Liver (tissue), 9 donors: ENCODE data around the gene RPH3AL. TPM values are rescaled to one million over a fixed set of nuclear protein-coding genes. Genes with fewer than 3 reads are reported as not detected.
"Not testable (repeated sequence)": the region's sequence is repeated elsewhere in the genome, so short reads cannot be mapped to it uniquely, and the experiment has no call there.

Experiments
- DNase-seq: peaks from one replicate; pipeline ENCODE4 v3.0.0-alpha.2; 2017; ENCODE audit warnings: low spot score
- H3K27ac ChIP-seq, 2 donors: one replicate each; pipeline ENCODE4 v1.7.0; 2013; ENCODE audit warnings: inconsistent platforms in 2 of 2, low read length in 2 of 2, control low read depth in 1 of 2, low read depth in 1 of 2, mild to moderate bottlenecking in 1 of 2
- H3K27me3 ChIP-seq, 4 donors: one replicate each; pipeline versions ENCODE4 v1.6.1 to v1.7.0; 2013; ENCODE audit warnings: low read length in 3 of 4, inconsistent platforms in 1 of 4, mild to moderate bottlenecking in 1 of 4, moderate library complexity in 1 of 4; ENCODE audit not compliant: control insufficient read depth in 4 of 4, insufficient read depth in 4 of 4
- H3K36me3 ChIP-seq, 4 donors: one replicate each; pipeline versions ENCODE4 v1.6.1 to v1.7.0; 2013; ENCODE audit warnings: low read length in 3 of 4, mild to moderate bottlenecking in 3 of 4, low read depth in 1 of 4, moderate library complexity in 1 of 4; ENCODE audit not compliant: control insufficient read depth in 4 of 4, insufficient read depth in 3 of 4
- H3K4me1 ChIP-seq, 4 donors: one replicate each; pipeline versions ENCODE4 v1.6.1 to v1.7.0; 2013; ENCODE audit warnings: low read length in 3 of 4, mild to moderate bottlenecking in 3 of 4, moderate library complexity in 1 of 4; ENCODE audit not compliant: control insufficient read depth in 4 of 4, insufficient read depth in 4 of 4
- H3K4me3 ChIP-seq, 3 donors: one replicate each; pipeline versions ENCODE4 v1.6.1 to v1.7.0; 2013; ENCODE audit warnings: low read length in 3 of 3, control low read depth in 1 of 3, low read depth in 1 of 3, mild to moderate bottlenecking in 1 of 3
- H3K9ac ChIP-seq, 2 donors: one replicate each; pipeline ENCODE4 v1.7.0; 2013; ENCODE audit warnings: low read length in 2 of 2, mild to moderate bottlenecking in 2 of 2, moderate library complexity in 2 of 2, control low read depth in 1 of 2, low read depth in 1 of 2
- H3K9me3 ChIP-seq, 4 donors: one replicate each; pipeline versions ENCODE4 v1.6.1 to v1.7.0; 2013; ENCODE audit warnings: low read length in 3 of 4; ENCODE audit not compliant: control insufficient read depth in 4 of 4
- EGR1 ChIP-seq, 2 donors: IDR thresholded peaks; 2 replicates each; pipeline ENCODE4 v1.6.1; 2016 to 2018; ENCODE audit warnings: antibody characterized with exemption in 2 of 2, low read depth in 2 of 2
- FOXA1 ChIP-seq: IDR thresholded peaks from 2 replicates; pipeline ENCODE4 v1.6.1; 2016; ENCODE audit warnings: antibody characterized with exemption
- FOXA2 ChIP-seq: IDR thresholded peaks from 2 replicates; pipeline ENCODE4 v1.6.1; 2016; ENCODE audit warnings: antibody characterized with exemption
- HNF4A ChIP-seq, 2 donors: conservative IDR thresholded peaks; 2 replicates each; pipeline ENCODE4 v1.6.1; 2016; ENCODE audit warnings: antibody characterized with exemption in 2 of 2, mild to moderate bottlenecking in 2 of 2
- JUND ChIP-seq, 2 donors: IDR thresholded peaks; 2 replicates each; pipeline ENCODE4 v1.6.1; 2016; ENCODE audit warnings: antibody characterized with exemption in 2 of 2
- NR2F2 ChIP-seq: IDR thresholded peaks from 2 replicates; pipeline ENCODE4 v1.6.1; 2016; ENCODE audit warnings: antibody characterized with exemption
- RAD21 ChIP-seq, 2 donors: IDR thresholded peaks; 2 replicates each; pipeline ENCODE4 v1.6.1; 2016; ENCODE audit warnings: antibody characterized with exemption in 2 of 2, mild to moderate bottlenecking in 2 of 2
- RXRA ChIP-seq, 2 donors: IDR thresholded peaks; 2 replicates each; pipeline ENCODE4 v1.6.1; 2017 to 2018; ENCODE audit warnings: antibody characterized with exemption in 2 of 2, mild to moderate bottlenecking in 1 of 2
- WGBS: extraction: QIAGEN DNeasy Blood & Tissue Kit; methylation state at CpG from one replicate; pipeline ENCODE4 v1.1.7; 2013; 5-methylcytosine and 5-hydroxymethylcytosine counted together
- polyA plus RNA-seq, 2 donors: library from polyadenylated mRNA; stranded (reverse) in 1 of 2; unstranded in 1 of 2; fragments of 200-250 nt in 1 of 2; fragments of >200 nt in 1 of 2; fragmentation: Nextera tagmentation in 1 of 2; extraction: Ambion mirVana in 1 of 2; gene quantifications; one replicate each; pipeline versions ENCODE4 v1.2.1 to v1.2.3, GENCODE V29; 2013 to 2015
- total RNA-seq, 2 donors: library from RNA; depleted of rRNA; stranded (reverse); fragments of >200 nt; gene quantifications; one replicate each; pipeline ENCODE4 v1.2.3, GENCODE V29; 2014
- TF ChIP-seq, protein P1 (sequence below): IDR thresholded peaks from 2 replicates; pipeline ENCODE4 v1.6.1; 2016; ENCODE audit warnings: antibody characterized with exemption, mild to moderate bottlenecking
- TF ChIP-seq, protein P2 (sequence below): IDR thresholded peaks from 2 replicates; pipeline ENCODE4 v1.6.1; 2016; ENCODE audit warnings: antibody characterized with exemption
- TF ChIP-seq, protein P3 (sequence below): IDR thresholded peaks from 2 replicates; pipeline ENCODE4 v1.6.1; 2016; ENCODE audit warnings: antibody characterized with exemption
- TF ChIP-seq, protein P4 (sequence below): fragments of 150-350 bp; IDR thresholded peaks from 2 replicates; pipeline ENCODE4 v1.5.1; 2017; ENCODE audit warnings: improper control_type of control experiment, low read depth, low read length; ENCODE audit not compliant: missing input control
- donor health status: healthy.
- donor health status: healthy.
- donor health status: healthy.
- donor health status: healthy.
- donor health status: healthy.

Gene RPH3AL
- total and polyA plus RNA-seq, 4 donors = 8.5 to 52.5 (median 13.9) TPM

DNA sequence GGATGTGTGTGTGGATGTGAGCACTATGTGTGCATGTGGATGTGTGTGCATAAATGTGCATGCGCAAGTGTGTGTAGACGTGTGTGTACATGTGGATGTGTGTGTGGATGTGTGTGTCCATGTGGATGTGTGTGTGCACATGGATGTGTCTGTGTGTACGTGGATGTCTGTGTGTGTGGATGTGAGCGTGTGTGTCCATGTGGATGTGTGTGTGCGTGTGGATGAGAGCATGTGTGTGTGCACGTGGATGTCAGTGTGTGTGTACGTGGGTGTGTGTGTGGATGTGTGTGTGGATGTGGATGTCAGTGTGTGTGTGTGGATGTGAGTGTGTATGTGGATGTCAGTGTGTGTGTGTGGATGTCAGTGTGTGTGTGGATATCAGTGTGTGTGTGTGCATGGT lies 107.6 kb downstream of the RPH3AL start:
- no peak for DNase-seq
- no peak overlapping the region for H3K27ac ChIP-seq
- peaks cover 8 to 22% (median 15%) of the 10 kb centered on the region in 4 donors for H3K4me1 ChIP-seq
- no peak overlapping the region for H3K9ac ChIP-seq
- TF ChIP-seq HNF4A (conservative IDR thresholded peaks at IDR 0.05) (no peak), JUND (IDR thresholded peaks at IDR 0.05) (no peak)
- TF ChIP-seq, protein P1, sequence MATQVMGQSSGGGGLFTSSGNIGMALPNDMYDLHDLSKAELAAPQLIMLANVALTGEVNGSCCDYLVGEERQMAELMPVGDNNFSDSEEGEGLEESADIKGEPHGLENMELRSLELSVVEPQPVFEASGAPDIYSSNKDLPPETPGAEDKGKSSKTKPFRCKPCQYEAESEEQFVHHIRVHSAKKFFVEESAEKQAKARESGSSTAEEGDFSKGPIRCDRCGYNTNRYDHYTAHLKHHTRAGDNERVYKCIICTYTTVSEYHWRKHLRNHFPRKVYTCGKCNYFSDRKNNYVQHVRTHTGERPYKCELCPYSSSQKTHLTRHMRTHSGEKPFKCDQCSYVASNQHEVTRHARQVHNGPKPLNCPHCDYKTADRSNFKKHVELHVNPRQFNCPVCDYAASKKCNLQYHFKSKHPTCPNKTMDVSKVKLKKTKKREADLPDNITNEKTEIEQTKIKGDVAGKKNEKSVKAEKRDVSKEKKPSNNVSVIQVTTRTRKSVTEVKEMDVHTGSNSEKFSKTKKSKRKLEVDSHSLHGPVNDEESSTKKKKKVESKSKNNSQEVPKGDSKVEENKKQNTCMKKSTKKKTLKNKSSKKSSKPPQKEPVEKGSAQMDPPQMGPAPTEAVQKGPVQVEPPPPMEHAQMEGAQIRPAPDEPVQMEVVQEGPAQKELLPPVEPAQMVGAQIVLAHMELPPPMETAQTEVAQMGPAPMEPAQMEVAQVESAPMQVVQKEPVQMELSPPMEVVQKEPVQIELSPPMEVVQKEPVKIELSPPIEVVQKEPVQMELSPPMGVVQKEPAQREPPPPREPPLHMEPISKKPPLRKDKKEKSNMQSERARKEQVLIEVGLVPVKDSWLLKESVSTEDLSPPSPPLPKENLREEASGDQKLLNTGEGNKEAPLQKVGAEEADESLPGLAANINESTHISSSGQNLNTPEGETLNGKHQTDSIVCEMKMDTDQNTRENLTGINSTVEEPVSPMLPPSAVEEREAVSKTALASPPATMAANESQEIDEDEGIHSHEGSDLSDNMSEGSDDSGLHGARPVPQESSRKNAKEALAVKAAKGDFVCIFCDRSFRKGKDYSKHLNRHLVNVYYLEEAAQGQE = no peak
- H3K4me3 ChIP-seq = no peak overlapping the region
- no peaks in the 10 kb centered on the region for H3K9me3 ChIP-seq
- WGBS = 97% methylated on average over 7 of the region's 7 CpGs
- H3K27me3 ChIP-seq = no peaks in the 10 kb centered on the region
- H3K36me3 ChIP-seq = peaks cover 1 to 14% (median 4%) of the 10 kb centered on the region in 4 donors

DNA sequence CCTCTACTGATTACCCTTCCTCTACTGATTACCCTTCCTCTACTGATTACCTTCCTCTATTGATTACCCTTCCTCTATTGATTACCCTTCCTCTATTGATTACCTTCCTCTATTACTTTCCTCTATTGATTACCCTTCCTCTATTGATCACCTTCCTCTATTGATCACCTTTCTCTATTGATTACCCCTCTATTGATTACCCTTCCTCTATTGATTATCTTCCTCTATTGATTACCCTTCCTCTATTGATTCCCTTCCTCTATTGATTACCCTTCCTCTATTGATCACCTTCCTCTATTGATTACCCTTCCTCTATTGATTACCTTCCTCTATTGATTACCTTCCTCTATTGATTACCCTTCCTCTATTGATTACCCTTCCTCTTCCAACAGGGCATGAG lies 108.7 kb downstream of the RPH3AL start:
- peaks cover 1 to 14% (median 4%) of the 10 kb centered on the region in 4 donors for H3K36me3 ChIP-seq
- not testable (repeated sequence) for H3K27me3 ChIP-seq, H3K9ac ChIP-seq, H3K4me3 ChIP-seq, H3K9me3 ChIP-seq, DNase-seq, H3K27ac ChIP-seq
- H3K4me1 ChIP-seq = peaks cover 8 to 16% (median 13%) of the 10 kb centered on the region in 4 donors

DNA sequence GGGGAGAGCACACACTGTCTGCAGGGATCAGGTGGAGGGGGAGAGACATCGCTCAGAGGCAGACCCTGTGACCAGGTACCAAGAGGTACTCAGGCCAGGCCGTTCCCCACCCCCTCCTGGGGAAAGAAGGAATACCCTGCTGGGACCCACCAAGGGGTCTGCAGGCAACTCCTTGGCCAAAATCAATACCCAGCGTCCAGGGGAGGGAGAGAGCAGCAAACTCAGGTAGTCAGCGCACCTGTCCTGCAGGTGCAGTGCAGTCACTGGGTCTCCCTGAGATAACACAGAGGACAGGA lies 113.7 kb downstream of the RPH3AL start:
- no peaks in the 10 kb centered on the region for H3K27me3 ChIP-seq
- no peaks in the 10 kb centered on the region for H3K9me3 ChIP-seq
- TF ChIP-seq FOXA1 (no peak), FOXA2 (no peak), RAD21 (IDR thresholded peaks at IDR 0.05) (no peak), EGR1 (IDR thresholded peaks at IDR 0.05; ENCODE audit: low read depth in 2 of 2) (no peak), RXRA (IDR thresholded peaks at IDR 0.05) (no peak), NR2F2 (no peak)
- TF ChIP-seq, protein P2, sequence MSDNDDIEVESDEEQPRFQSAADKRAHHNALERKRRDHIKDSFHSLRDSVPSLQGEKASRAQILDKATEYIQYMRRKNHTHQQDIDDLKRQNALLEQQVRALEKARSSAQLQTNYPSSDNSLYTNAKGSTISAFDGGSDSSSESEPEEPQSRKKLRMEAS = no peak
- TF ChIP-seq, protein P3, sequence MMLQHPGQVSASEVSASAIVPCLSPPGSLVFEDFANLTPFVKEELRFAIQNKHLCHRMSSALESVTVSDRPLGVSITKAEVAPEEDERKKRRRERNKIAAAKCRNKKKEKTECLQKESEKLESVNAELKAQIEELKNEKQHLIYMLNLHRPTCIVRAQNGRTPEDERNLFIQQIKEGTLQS = no peak
- TF ChIP-seq, protein P4, sequence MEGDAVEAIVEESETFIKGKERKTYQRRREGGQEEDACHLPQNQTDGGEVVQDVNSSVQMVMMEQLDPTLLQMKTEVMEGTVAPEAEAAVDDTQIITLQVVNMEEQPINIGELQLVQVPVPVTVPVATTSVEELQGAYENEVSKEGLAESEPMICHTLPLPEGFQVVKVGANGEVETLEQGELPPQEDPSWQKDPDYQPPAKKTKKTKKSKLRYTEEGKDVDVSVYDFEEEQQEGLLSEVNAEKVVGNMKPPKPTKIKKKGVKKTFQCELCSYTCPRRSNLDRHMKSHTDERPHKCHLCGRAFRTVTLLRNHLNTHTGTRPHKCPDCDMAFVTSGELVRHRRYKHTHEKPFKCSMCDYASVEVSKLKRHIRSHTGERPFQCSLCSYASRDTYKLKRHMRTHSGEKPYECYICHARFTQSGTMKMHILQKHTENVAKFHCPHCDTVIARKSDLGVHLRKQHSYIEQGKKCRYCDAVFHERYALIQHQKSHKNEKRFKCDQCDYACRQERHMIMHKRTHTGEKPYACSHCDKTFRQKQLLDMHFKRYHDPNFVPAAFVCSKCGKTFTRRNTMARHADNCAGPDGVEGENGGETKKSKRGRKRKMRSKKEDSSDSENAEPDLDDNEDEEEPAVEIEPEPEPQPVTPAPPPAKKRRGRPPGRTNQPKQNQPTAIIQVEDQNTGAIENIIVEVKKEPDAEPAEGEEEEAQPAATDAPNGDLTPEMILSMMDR = no peak
- 89% methylated on average over 4 of the region's 4 CpGs for WGBS
- no peak overlapping the region for H3K27ac ChIP-seq
- H3K4me1 ChIP-seq = peaks cover 2 to 16% (median 8%) of the 10 kb centered on the region in 4 donors
- H3K4me3 ChIP-seq = no peak overlapping the region
- peaks cover 0 to 4% (median under 1%) of the 10 kb centered on the region in 4 donors for H3K36me3 ChIP-seq
- no peak overlapping the region for H3K9ac ChIP-seq
- DNase-seq = no peak
